NCI-H1105 (cell line): ENCODE data around the gene RAB27A.
"Not testable (repeated sequence)": the region's sequence is repeated elsewhere in the genome, so short reads cannot be mapped to it uniquely, and the experiment has no call there.

Experiments
- DNase-seq: peaks from one replicate; lab custom pipeline; 2025; lab: John Stamatoyannopoulos, UW

Gene RAB27A

GRCh38 chr15:55281517-55282228 lies 7.9 kb downstream of the RAB27A start:
- no peak for DNase-seq

GRCh38 chr15:55280589-55280988 lies 9.0 kb downstream of the RAB27A start:
- DNase-seq: not testable (repeated sequence)

GRCh38 chr15:55279746-55280351 lies 9.8 kb downstream of the RAB27A start:
- DNase-seq: no peak

- DNase-seq: no peak
Measured at GRCh38 chr15:55279100-55279745, 10.4 kb downstream of the RAB27A start.

GRCh38 chr15:55277715-55278114 lies 11.9 kb downstream of the RAB27A start:
- no peak for DNase-seq

DNA sequence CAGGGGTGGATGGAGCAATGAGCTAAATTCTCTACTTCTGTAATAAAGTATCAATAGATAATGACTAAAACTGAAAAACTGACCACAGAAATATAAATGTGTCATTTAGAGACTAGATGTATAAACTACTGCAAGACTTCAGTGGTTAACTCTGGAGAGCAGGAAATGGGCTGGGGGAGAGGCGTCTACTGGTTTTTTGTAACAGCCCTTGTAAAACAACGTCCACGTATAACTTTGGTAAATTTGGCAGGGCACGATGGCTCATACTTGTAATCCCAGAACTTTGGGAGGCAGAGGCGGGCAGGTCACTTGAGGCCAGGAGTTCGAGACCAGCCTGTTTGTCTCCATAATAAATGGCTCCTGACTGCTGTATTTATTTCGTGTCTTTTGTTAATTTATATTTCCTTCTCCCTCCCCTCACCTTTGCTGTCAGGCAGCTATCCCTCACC lies 12.5 kb downstream of the RAB27A start:
- no peak for DNase-seq

DNA sequence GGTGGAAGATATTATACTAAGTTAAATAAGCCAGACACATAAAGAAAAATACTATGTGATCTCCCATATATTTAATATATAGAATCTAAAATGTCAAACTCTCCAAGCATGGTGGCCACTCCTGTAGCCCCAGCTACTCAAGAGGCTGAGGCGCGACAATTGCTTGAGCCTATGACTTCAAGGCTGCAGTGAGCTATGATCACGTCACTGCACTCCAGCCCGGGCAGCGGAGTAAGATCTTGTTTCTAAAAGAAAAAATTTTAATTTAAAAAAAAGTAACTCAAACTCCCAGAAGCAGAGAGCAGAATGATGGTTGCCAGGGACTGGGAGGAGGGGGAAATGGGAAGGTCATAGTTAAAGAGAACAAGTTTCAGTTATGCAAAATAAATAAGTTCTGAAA lies 13.3 kb downstream of the RAB27A start:
- no peak for DNase-seq

- no peak for DNase-seq
Measured at GRCh38 chr15:55270291-55270690, 19.3 kb downstream of the RAB27A start.

GRCh38 chr15:55268176-55268695 lies 21.4 kb downstream of the RAB27A start:
- DNase-seq: no peak

DNA sequence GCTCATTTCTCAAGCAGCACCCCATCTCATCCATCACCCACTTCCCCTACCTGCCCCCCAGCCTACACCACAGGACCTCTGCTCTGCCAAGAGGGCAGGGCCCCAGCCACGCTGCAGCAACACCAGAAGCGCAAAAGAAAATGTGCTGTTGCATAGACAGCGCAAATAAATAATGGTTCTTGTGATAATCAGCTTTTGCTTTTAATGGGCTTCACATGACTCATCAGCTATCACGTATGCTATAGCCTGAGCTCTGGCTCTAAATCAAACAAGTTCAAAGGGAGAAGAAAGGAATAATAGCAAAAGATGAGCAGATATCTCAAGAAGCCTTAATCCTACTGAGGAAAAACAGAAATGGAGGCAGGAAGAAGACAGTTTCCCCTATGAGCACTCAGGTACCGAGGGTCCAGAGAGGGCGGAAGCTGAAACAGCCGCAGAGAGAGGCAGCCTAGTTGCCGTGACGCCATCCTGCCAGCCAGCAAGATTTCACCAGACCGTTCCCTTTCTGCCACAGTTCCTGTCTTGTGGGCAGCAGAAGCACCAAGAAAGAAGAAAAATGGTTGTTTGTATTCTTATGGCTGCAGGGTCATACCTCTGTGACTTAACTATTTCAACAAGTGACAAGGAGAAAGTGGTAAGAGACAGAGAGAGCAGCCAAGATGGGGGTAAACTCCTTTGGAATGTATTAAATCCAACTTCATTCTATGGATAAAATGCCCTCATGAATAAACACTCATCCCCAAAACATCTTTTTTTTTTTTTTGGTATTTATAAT lies 22.0 kb downstream of the RAB27A start:
- DNase-seq: no peak

- no peak for DNase-seq
Measured at GRCh38 chr15:55266547-55266946, 23.1 kb downstream of the RAB27A start.

- DNase-seq: no peak
Measured at GRCh38 chr15:55260562-55261131, 29.0 kb downstream of the RAB27A start.

- DNase-seq: no peak
Measured at GRCh38 chr15:55257938-55258337, 31.7 kb downstream of the RAB27A start.

DNA sequence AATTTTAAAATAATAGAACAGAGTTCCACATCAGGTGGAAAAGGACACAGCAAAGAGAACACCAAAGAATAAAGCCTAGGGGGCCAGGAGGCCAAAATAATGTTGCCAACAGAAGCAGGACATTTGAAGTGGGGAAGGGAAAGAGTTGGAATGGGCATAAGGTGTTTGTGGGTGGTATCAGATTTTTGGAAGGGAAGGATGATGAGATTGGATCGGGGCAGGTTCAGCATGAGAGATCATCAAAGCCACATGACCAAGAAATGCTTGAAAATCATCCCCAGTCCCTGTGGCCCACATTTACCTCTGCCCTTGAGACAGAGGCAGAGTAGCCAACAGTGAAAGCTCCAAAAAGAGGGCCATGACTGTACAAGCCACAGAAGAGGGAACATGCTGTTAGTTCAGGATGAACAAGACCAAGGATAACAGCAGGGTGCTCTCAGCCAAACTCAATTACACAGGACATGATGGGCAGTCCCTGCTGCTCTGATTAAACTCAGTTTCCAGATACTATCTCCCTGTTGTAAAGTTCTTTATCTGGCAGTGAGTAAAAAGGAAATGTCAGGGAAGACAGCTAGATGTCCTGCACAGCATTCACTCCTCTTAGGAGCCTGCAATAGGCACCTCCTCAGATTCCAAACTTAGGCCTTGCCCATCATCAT lies 32.5 kb downstream of the RAB27A start:
- no peak for DNase-seq

GRCh38 chr15:55256281-55257011 lies 33.2 kb downstream of the RAB27A start:
- DNase-seq: no peak

- no peak for DNase-seq
Measured at GRCh38 chr15:55255714-55256113, 33.9 kb downstream of the RAB27A start.

GRCh38 chr15:55254916-55255679 lies 34.5 kb downstream of the RAB27A start:
- DNase-seq: no peak

GRCh38 chr15:55253580-55253979 lies 36.0 kb downstream of the RAB27A start:
- DNase-seq: no peak

- not testable (repeated sequence) for DNase-seq
Measured at GRCh38 chr15:55252201-55252600, 37.4 kb downstream of the RAB27A start.

DNA sequence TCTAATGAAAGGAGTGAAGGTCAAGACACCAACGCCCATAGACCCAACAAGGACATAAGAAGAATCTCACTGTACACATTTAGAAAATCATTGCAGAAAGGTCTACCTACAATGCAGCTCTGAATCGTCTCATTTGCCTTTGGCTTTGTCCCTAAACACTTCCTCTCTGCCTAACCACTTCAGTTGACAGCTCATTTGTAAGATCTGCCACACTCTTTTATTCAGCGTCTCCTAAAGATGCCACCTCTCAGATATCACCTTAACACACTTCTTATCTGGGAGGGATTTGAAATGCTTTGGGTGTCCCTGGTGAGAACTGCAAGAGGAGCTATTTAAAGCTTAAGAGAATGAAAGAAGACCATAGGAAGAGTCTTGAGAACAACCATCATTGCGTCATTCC lies 38.7 kb downstream of the RAB27A start:
- DNase-seq: no peak
